GM19463 (cell line): ENCODE measurements around the gene ADCY9.
"Not testable (repeated sequence)": the region's sequence is repeated elsewhere in the genome, so short reads cannot be mapped to it uniquely, and the experiment has no call there.

ENCODE experiments used
- ATAC-seq: cut with Tn5 transposase; IDR thresholded peaks from one replicate; pipeline ENCODE4 v1.9.1; 2021; ENCODE audit warnings: mild to moderate bottlenecking, moderate library complexity; ENCODE audit not compliant: unreplicated experiment

Gene ADCY9

GRCh38 chr16:4073150-4073549, 43.1 kb downstream of the ADCY9 start:
- ATAC-seq, result not testable (repeated sequence)

DNA sequence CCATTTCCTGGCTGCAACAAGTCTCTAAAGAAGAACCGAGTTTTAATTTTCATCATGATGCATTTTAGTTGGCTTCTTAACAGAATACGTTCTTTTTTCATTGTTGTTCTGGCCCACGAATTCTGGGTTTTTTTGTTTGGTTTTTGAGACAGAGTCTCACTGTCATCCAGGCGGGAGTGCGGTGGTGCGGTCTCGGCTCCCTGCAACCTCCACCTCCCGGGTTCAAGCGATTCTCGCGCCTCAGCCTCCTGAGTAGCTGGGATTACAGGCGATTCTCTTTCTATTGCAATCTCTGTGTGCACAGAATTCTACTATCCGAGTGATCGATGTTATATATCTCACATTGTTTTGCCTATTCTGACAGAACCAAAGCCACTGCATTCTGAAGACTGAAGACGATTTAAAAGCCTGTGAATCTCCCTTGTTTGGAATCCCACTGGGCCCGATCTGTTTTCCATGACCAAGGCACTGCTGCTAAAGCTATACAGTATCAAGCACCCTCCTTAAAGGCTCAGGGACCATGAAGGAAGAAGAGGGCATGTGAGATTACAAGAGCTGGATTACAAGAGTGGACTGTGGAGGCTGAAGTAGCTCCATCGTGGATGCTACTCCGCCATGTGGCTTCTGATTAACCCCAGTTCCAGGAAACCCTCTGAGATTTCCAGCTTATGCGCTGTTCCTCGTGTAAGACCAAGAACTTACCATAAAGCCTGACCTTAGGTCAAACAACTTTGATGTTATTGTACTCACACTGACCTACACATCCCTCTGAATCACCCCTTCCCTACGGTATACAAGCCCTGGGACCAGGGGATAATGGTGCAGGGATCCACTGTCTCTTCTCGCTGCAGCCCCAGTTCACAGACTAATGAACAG, 44.3 kb downstream of the ADCY9 start:
- ATAC-seq, result no peak

- ATAC-seq, result no peak
These were observed 45.3 kb downstream of the ADCY9 start for GRCh38 chr16:4070936-4071335.

- no peak for ATAC-seq
These were observed 48.8 kb downstream of the ADCY9 start for GRCh38 chr16:4067262-4068001.

- no peak for ATAC-seq
These were observed 51.3 kb downstream of the ADCY9 start for GRCh38 chr16:4064950-4065352.

- no peak for ATAC-seq
These were observed 53.9 kb downstream of the ADCY9 start for GRCh38 chr16:4062212-4062802.

DNA sequence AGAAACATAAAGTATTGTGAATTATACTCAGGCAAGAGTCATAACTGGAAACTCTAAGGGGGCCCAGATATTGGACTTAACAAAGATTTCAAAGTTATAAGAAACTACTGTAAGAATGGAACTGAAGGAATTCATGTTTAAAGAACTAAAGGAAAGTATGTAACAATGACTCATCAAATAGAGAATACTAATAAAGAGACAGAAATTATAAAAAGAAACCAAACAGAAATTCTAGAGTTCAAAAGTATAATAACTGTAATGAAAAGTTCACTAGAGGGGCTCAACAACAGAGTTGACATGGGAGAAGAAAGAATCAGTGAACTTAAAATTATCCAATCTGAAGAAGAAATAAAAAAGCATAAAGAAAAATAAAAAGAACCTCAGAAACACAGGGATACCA, 55.4 kb downstream of the ADCY9 start:
- no peak for ATAC-seq

DNA sequence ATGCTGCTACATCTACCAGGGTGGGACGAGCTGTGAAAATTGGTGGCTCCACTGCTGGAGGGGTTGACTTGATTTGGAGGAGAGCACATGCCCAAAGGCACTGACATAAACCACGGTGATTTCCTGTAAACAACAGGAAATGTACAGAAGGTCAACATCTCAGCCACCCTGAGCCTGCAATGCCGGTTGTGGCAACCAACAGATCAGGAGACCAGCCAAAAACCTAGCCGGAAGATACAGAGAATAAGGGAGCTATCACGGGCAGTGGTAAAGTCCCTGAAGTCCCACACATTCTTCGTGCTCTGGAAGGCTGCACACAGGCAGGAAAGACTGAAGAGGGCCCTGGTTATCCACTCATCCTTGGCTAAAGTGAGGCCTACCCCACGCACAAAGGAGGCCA, 56.2 kb downstream of the ADCY9 start:
- ATAC-seq, result no peak

DNA sequence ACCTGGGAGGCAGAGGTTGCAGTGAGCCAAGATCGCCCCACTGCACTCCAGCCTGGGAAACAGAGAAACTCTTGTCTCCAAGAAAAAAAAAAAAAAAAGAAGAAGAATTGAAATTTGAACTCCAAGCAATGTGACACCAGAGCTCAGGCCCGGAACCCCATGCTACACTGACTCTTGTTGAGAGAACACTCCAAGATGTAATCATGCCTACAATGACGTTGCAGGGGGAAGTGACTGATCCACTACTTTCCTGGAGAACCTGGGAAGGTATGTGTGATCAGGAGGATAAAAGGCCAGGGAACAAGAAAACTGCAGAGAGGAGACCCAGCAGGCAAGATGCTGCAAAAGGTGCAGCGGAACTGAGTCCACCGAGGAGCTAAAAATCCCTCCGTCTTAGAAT, 57.9 kb downstream of the ADCY9 start:
- no peak for ATAC-seq

- ATAC-seq, result no peak
These were observed 58.8 kb downstream of the ADCY9 start for GRCh38 chr16:4057439-4057877.

DNA sequence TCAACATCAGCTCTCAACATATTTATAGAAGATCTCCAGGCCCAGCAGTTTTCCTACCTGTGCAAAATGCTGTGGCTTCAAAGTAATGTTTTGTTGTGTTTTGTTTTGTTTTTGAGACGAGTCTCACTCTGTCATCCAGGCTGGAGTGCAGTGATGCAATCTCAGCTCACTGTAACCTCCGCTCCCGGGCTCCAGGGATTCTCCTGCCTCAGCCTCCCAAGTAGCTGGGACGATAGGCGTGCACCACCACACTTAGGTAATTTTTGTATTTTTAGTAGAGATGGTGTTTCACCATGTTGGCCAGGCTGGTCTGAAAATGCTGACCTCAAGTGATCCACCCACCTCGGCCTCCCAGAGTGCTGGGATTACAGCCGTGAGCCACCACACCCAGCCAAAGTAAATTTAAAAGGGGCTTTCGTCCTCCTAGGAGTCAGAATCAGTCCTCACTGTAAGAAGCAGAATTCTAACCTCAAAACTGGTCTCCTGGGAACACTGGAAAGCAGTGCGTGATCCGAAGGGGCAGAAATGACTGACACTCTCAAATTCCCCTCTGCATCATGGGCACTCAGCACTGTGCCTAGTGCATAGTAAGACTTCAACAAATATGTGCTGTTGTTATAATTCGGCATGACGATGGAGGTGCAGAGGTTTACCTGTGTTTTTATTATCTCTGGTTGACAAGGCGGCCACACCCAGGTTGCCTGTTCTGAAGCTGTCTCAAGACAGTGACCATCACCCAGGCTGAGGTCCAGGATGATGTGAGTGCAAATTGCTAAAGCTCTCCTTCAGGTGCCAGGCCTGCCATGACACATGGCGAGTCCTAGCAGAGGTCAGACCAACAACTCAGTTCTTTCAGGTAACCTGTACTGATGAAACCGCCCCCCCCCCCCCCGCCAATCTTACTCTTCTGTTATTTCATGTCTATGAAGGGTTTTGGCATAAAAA, 59.8 kb downstream of the ADCY9 start:
- ATAC-seq, result no peak

GRCh38 chr16:4055748-4056147, 60.5 kb downstream of the ADCY9 start:
- no peak for ATAC-seq

DNA sequence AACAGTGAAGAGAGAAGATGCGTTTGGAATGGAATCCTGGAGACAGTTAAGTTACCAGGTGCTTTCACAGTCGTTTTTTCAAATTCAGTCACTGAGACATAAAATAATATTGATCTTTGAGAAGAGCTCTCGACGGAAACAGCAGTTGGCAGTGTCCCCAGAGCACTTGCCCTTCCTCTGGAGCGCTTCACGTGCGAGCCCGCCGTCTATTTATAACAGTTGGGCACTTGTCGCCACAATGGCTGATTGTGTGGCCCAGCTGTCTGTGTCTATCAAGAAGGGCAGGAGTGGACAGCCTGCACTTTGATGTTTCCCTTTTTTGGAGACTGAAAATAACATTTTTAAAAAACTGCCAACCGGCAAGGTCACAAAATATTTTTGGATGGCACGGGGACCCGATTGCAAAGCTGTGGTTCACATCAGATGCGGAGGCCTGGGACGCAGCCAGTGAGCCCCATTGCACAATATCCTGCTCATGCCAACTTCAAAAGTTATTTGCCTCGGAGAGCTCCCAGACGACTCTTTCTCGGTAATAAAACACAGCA, 62.9 kb downstream of the ADCY9 start:
- ATAC-seq, result no peak

GRCh38 chr16:4052801-4053293, 63.4 kb downstream of the ADCY9 start:
- no peak for ATAC-seq

- no peak for ATAC-seq
These were observed 64.1 kb downstream of the ADCY9 start for GRCh38 chr16:4052096-4052495.

DNA sequence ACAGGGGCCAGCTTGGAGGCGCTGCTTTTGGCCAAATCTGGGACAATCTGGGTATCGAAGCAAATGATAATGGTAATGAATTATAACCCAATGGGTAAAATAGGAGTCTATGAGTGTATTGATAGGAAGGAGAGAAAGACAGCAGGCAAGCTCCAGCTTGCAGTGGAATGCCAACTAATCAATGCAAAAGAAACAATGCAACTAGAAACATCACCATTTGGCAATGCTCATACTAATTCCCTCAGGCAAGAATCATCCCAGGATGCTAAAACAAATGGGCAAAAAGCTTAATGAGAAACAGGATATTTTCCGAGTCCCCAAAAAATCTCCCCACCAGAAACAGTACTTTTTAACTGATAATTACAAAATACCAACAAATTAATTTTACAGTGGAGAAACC, 64.7 kb downstream of the ADCY9 start:
- no peak for ATAC-seq

DNA sequence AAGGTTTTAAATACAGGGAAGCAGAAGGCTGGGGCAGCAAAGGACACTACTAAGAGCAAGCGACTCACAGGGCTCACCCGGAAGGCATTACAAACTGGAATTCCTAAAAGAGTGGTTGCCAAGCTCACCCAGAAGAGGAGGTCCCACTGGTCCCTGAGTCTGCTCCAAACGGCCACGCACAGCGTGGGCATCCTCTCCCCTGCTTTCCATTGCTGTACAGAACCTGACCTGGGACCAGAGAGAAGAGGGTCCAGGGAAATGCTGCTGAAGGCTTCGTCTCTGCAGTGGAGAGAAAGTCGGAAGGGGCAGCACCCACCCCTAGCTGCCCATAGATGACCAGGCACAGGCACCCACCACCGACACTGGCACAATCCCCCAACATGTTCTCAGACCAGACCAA, 67.2 kb downstream of the ADCY9 start:
- no peak for ATAC-seq

DNA sequence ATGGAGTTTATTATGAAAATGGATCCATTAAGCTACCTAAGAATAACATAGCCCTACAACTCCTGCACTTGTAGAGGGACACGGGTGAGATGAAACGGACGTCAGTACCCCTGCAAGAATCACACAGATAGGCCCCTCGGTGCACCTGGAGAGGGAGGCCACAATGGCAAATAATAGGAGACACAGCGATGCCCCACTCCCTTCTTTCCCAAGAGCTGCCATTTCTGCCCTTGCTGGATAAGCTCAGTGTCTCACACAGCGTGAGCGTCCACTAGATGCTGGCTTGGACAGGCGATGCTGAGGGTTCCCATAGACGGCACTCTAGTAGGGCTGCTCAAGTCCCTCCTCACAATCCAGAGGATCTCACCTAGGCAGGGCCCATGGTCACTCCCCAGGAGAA, 67.8 kb downstream of the ADCY9 start:
- no peak for ATAC-seq

DNA sequence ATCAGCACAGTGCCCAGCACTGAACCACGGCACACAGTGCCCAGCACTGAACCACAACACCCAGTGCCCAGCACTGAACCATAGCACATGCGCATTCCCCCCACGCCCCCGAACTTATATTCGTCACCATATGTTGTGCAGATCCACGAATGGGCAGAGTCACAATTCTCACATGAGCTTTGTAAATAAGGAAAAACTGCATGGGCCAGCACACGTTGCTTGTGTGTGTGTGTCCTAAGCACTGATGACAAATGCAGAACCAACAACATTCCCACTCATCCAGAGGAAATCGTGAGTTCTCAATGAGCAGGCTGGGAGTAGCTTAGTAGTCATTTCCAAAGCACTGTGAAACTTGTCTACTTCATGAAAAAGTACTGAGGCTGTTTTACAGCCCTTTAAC, 70.0 kb downstream of the ADCY9 start:
- ATAC-seq, result no peak

GRCh38 chr16:4045561-4045960, 70.7 kb downstream of the ADCY9 start:
- not testable (repeated sequence) for ATAC-seq
